DMS53 (cell line): ENCODE results near the gene CBX7.
A peak's percentile ranks its signal among the peaks of the same experiment; 100 is the strongest.

ENCODE experiments used
- DNase-seq: peaks from one replicate; lab custom pipeline; 2025; lab: John Stamatoyannopoulos, UW

Gene CBX7

GRCh38 chr22:39091126-39092081 lies 61.1 kb downstream of the CBX7 start:
- DNase-seq, result no peak

- no peak for DNase-seq
Measured at GRCh38 chr22:39090426-39091064, 61.9 kb downstream of the CBX7 start.

GRCh38 chr22:39089928-39090327 lies 62.6 kb downstream of the CBX7 start:
- no peak for DNase-seq

- no peak for DNase-seq
Measured at GRCh38 chr22:39088685-39089032, 63.8 kb downstream of the CBX7 start.

GRCh38 chr22:39087881-39088684 lies 64.4 kb downstream of the CBX7 start:
- peak; percentile 63 for DNase-seq

GRCh38 chr22:39087098-39087497 lies 65.4 kb downstream of the CBX7 start:
- DNase-seq, result no peak

GRCh38 chr22:39084666-39085065 lies 67.8 kb downstream of the CBX7 start:
- DNase-seq, result no peak

GRCh38 chr22:39083212-39084165 lies 69.0 kb downstream of the CBX7 start:
- DNase-seq, result no peak

GRCh38 chr22:39081598-39081997 lies 70.9 kb downstream of the CBX7 start:
- DNase-seq, result no peak

- DNase-seq, result no peak
Measured at GRCh38 chr22:39081016-39081415, 71.5 kb downstream of the CBX7 start.
